AG09319 (cell line): Measurements from ENCODE around the gene SCNN1G.

Experiments
- DNase-seq: peaks from one replicate; pipeline ENCODE4 v3.0.0-alpha.2; 2010; ENCODE audit warnings: low read depth; ENCODE audit errors: extremely low read depth
- TF ChIP-seq, protein P1 (sequence below): IDR thresholded peaks from 2 replicates; pipeline ENCODE4 v1.5.1; 2011; ENCODE audit warnings: low read depth, mild to moderate bottlenecking, inconsistent platforms, low read length, moderate library complexity

The SCNN1G gene

DNA sequence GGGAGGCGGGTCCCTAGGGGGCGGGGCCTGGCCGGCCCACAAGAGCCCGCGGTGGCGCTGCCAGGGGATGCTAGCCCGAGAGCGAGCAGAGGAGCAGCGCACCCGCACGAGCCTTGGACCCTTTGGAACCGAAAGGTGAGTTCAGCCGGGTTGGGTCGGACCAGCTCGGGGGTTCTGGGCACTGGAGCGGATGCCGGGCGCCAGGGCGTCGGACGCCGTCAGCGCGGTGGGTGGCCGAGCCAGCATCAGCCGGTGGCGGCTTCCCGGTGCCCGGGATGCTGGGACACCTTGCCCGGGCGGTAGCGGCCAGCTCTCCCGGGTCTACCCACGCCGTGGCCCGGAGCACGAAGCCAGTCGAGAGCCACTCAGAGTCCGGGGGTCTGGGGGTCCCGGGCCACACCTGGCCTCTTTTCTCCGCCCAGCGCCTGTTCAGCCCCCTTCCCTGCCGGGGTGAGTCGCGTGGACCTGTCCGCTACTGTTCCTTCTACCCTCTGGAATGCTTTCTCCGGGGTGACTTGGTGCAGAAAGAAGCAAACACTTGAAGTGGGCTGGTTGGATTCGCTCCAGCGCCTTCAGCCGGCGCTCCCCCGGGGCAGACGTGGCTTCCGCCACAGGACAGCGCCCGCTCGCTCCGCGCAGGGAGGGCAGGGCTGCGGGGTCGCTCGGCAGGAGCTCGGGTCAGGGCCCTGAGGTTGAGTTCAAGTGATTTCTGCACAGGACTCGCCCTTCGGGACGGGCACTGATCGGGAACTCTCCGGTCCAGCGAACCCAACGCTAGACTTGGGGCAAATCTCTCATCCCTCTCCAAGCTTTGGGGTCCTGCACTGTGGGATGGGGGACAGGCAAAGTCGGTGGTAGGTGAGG, at the start of gene SCNN1G:
SCNN1G (plus strand) TSS at position 67 of the 864 bp plus-strand sequence. CDS start 3,527 bp downstream, outside the sequence.
- DNase-seq, result no peak

GRCh38 chr16:23132775-23133463, 49.6 kb upstream of the SCNN1G start:
- TF ChIP-seq, protein P1, sequence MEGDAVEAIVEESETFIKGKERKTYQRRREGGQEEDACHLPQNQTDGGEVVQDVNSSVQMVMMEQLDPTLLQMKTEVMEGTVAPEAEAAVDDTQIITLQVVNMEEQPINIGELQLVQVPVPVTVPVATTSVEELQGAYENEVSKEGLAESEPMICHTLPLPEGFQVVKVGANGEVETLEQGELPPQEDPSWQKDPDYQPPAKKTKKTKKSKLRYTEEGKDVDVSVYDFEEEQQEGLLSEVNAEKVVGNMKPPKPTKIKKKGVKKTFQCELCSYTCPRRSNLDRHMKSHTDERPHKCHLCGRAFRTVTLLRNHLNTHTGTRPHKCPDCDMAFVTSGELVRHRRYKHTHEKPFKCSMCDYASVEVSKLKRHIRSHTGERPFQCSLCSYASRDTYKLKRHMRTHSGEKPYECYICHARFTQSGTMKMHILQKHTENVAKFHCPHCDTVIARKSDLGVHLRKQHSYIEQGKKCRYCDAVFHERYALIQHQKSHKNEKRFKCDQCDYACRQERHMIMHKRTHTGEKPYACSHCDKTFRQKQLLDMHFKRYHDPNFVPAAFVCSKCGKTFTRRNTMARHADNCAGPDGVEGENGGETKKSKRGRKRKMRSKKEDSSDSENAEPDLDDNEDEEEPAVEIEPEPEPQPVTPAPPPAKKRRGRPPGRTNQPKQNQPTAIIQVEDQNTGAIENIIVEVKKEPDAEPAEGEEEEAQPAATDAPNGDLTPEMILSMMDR, result no peak

More for the DNA sequence above, at the start of gene SCNN1G:
- TF ChIP-seq, protein P1, result no peak

DNA sequence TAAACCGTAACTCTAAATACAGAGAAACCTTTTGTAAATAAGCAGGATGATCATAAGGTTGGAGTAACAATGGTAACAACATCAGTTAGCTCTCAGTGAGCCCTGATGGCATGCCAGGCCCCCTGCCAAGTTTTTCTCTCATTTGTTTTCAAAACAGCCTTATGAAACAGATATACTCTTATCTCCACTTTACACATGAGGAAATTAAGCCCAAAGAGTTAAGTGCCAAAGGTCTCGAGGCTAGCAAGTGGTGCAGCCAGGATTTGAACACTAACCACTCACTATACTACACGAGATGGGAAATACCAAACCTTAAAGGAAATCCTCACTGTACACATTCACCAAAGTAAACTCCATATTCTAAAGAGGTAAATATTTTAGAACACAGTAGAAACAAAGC, 48.3 kb upstream of the SCNN1G start:
- TF ChIP-seq, protein P1, result no peak
- DNase-seq, result no peak

More at GRCh38 chr16:23132775-23133463, 49.6 kb upstream of the SCNN1G start:
- DNase-seq, result no peak

- DNase-seq, result no peak
- TF ChIP-seq, protein P1, result no peak
These were observed 45.3 kb upstream of the SCNN1G start for GRCh38 chr16:23137256-23137655.

DNA sequence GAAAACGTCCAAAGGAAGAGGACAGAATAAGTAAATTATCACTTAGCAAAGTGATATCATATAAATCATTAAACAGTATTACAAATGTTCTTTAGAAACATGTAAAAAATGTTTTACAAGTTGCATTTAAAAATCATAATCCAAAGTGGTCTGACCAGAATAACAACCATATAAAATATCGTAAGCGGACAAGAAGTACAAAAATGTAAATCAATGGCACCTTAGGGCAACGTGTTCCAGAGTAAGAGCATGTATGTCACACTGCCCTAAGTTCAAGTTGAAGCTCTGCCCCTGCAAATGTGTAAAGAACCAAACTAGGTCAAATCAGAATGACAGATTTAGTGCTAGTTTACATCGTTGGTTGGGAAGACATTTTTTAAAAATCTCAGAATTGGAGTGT, 44.7 kb upstream of the SCNN1G start:
- TF ChIP-seq, protein P1, result no peak
- DNase-seq, result no peak

- no peak for DNase-seq
- TF ChIP-seq, protein P1, result no peak
These were observed 42.4 kb upstream of the SCNN1G start for GRCh38 chr16:23140107-23140506.

- no peak for DNase-seq
- TF ChIP-seq, protein P1, result no peak
These were observed 41.5 kb upstream of the SCNN1G start for GRCh38 chr16:23141033-23141432.
